SIG-M5 treated with dmso at 0.1 percent for 504 hours (cell line): Measurements from ENCODE around the gene ST7.
"Not testable (repeated sequence)": the region's sequence is repeated elsewhere in the genome, so short reads cannot be mapped to it uniquely, and the experiment has no call there.

Experiments
- DNase-seq: peaks from one replicate; lab custom pipeline; 2025; ENCODE audit not compliant: unreplicated experiment; lab: John Stamatoyannopoulos, UW

The ST7 gene

DNA sequence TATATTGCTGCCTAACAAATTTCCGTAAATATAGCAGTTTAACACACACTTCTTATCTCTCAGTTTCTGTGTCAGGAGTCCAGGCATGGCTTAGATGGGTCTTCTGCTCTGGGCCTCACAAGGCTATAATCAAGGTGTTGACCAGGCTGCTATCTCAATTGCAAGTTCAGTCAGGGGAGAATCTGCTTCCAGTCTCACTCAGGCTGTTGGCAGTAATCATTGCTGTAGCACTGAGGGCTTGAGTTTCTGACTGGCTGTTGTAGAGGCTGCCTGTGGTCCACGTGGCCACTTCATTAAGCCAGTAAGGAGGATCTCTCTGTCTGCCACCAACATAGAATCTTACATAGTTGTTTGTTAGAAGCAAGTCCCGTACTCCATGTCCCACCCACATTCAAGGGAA lies 138.4 kb downstream of the ST7 start:
- DNase-seq: no peak

GRCh38 chr7:117092785-117093184 lies 139.5 kb downstream of the ST7 start:
- DNase-seq: no peak

- DNase-seq: no peak
Measured at GRCh38 chr7:117094457-117094856, 141.2 kb downstream of the ST7 start.

DNA sequence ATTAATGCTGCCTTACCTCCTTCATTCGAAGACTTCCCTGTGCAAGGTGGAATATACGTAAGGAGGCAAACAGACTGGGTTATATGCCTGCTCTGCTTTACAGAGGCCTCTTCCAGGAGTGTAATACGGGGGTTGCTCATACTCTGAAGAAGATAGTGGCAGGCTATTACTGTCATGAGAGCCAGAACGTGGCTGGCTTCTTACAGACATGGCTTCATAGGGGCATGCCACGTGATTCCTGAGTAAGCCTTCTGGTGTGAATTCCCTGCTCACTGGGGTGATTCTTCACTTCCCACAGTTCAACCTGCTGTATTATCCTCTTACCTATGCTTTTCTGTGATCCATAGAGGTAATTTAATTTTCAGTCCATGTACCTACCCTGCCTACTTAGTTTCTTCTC lies 141.8 kb downstream of the ST7 start:
- no peak for DNase-seq

DNA sequence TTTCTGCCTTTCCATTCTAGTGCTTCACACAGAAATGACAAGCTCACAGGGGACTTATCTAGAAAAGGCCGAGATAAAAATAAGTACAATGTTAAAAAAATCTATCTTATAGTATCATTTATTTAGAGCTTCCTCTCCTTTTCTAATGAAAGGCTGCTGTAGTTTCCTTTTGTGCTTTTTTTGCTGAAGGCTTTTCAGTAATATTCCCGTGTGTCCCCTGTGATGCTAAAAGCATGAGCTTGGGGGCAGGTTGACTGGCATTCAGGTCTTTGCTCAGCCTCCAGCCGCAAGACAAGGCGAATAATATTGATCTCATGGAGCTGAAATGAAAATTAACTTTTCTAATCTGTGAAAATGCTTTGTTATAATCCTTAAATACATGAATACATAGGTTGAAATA lies 143.0 kb downstream of the ST7 start:
- no peak for DNase-seq

- DNase-seq: no peak
Measured at GRCh38 chr7:117096942-117097341, 143.6 kb downstream of the ST7 start.

GRCh38 chr7:117097860-117098259 lies 144.6 kb downstream of the ST7 start:
- DNase-seq: no peak

DNA sequence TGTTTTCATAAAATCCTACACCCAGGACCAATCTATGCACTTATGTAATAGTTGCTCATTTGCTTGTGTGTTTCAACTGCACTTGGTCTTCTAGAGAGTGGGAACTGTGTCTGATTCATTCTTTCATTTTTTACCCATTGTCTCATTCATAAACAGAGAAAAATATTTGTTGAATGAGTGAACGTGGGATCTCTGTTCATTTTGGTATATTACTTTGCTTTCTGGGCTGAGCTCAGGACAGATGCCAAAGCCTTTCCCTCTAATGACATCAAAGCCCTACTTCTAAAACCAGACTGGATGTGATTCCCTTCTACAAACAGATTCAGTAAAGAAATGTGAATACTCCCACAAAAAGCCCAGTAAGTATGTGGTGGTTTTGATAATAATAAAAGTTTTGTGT lies 145.2 kb downstream of the ST7 start:
- no peak for DNase-seq

DNA sequence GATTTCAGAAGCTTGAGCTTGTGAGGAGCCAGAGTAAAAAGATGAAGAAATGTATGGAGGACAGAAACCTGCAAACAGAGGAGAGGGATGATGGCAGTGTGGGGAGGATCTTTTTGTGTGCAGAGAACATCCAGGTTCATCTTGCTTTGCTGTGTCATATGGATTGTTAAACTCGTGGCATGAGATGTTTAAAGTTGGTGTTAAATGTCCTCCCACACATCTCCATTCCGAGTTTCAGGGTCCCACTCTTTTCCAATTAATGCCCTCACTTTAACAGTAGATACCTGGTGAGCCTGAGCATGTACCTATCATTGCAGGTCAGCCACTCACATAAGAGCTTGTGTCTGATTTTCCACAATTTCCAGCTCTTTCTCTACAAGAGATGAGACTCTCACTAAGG lies 147.7 kb downstream of the ST7 start:
- DNase-seq: no peak

DNA sequence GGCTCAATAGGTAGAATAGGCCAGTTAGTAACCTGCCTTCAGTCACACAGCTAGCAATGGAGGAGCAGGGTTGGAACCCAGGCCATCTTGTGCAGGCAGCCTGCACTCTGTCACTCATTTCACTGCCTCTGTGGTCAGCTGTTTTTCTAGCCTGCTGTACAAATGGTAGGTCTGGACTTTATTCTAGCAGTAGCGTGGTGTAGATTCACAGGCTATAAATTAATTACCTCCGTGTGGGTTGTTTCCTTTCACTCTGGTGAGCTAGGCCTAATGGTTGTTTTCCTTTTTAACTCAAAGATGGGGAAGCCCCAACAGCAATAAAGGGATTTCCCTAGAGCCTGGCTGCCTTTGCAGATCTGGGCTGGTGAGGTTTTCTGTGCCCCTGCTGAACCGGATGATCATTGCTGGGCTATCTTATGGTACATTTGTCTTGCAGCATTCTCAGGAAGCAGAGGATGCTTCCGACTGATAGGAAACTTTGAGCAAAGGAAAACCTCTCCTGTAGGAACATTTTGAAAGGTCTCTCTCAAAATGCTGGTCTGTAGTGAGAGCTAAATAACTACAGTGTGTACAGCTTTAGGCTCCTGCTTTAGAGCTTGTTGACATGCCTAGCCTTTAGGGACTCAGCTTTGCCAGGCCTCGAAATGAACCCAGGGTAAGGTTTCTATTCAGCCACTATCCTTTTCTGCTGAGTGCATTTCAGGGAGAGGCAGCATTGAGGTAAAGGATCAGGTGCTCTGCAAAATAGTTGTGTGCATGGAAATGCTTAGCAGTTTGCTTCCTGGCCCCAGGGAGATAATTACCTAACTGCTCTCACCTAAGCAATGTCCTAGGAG lies 157.4 kb downstream of the ST7 start:
- DNase-seq: no peak

DNA sequence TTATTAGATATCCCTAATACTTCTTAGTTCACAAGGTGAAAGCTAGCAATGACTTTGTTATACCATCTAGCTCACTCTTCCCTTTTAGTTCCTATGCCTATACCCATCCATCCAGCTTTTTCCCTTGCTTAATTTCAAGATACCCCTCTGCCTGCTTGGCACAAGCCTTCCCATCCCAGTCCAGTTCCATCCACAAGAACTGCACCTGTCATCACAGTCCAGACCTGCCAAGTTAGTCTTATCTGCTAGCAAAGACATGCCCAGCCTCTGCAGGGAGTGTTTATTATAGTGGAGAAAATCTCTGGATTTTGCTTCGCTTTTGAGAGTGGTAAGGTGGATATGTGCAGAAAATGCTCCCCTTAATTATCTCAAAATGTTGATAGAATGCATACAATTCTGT lies 158.2 kb downstream of the ST7 start:
- DNase-seq: no peak

GRCh38 chr7:117112640-117113039 lies 159.3 kb downstream of the ST7 start:
- DNase-seq: no peak

DNA sequence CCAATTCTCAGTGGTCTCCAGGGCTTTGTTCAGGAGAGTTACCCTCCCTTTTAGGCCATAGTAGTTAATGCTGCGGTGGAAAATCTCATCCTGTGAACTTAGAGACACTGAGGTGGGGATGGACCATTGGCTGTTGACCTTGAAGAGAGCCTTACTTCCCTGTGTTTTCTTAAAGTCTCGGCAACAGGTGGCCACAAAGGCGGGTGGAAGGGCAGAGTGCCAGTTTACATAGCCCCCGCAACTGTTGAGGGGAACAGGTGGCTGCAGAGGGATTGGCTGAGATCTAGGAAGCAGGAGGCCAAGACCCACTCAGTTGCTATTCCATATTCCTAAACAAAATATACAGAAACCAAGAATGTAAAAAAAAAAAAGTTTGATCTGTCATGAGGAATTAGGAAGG lies 160.6 kb downstream of the ST7 start:
- DNase-seq: no peak

DNA sequence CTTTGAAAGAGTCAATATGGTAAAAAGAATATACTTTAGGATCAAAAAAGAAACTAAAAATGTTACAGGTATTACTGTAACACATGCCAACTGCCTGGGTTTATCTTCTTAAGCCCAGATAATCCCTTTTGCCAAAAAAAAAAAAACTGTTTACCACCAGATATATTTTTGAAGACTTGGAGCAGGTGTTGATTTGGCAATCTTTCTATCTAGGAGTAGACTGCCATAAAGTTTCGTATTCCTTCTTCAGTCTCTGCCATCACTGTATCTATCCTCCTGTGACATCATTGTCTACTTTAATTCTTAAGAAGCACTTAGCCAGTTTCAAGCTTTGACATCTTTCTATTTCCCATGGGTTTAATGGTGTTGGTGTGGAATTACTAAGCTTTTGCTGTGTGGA lies 161.0 kb downstream of the ST7 start:
- DNase-seq: no peak

GRCh38 chr7:117116211-117116610 lies 162.9 kb downstream of the ST7 start:
- DNase-seq: no peak

DNA sequence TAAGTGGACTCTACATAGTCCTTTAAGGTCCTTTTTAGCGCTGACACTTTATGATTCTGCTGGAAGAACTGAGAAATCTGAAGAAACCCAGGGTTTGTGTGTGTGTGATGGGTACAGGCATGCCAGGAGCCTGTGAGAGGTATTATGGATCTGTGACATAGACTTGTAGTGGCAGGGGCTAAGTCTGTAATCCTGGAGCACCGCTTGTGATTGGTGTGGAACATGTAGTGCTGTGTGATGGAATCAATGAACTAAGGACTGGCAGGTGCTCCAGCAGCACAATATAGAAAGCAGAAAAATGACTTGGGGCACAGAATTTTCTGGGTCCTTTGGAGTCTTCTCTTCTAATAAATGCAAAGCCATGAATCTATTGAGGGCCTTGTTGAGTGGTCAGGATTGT lies 163.9 kb downstream of the ST7 start:
- DNase-seq: no peak

- DNase-seq: no peak
Measured at GRCh38 chr7:117118579-117119180, 165.4 kb downstream of the ST7 start.

- DNase-seq: peak; percentile 54
Measured at GRCh38 chr7:117119192-117119924, 166.1 kb downstream of the ST7 start.

DNA sequence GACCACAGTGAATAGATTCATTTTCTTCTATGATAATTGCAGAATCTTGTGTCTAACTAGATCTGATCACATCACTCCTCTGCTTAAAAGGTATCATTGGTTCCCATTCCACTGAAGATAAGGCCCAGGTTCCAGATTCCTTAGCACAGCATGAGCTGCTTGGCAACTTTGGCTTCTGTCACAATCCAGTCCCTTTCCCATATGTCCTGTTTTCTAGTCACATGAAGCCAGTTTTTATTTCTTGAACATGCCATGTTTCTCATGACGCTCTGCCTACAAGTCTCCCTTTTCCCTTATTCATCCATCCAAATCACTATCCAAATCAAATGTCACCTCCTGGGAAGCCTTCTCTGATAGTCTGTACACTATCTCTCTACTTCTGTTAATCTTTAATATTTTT lies 167.0 kb downstream of the ST7 start:
- DNase-seq: not testable (repeated sequence)

DNA sequence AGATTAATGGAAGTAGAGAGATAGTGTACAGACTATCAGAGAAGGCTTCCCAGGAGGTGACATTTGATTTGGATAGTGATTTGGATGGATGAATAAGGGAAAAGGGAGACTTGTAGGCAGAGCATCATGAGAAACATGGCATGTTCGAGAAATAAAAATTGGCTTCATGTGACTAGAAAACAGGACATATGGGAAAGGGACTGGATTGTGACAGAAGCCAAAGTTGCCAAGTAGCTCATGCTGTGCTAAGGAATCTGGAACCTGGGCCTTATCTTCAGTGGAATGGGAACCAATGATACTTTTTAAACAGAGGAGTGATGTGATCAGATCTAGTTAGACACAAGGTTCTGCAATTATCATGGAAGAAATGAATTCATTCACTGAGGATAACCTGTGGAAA lies 168.7 kb downstream of the ST7 start:
- not testable (repeated sequence) for DNase-seq

- no peak for DNase-seq
Measured at GRCh38 chr7:117122536-117122935, 169.2 kb downstream of the ST7 start.

DNA sequence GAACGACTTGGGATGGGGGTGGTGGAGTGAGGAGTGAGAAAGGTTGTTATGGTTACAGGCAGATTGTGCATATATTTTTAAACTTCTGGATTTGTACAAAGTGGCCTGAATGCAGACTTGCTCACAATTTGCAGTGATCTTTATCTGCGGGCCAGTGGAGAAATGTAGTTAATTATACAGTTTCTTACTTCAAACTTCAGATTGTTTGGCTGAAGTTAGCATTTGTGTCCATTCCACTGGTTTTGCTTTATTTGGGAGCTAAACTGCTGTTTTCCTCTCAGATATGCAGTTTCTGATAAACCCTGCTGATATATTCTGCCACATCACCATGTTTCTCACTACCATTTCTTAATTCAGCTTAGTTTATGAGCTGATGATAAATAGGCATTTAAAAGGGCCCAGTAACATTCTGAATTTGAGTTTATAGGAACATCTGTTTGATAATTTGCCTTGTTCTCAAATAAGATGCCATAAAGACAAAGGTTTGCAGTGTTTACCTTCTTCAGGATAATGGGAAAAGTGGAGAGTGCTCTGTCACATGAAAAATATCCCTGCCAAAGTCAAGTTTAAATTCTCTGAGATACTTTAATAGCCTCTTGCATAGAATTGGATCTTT lies 170.1 kb downstream of the ST7 start:
- no peak for DNase-seq
